SK-N-SH (cell line): Measurements from ENCODE around the gene VCAM1. TPM values are rescaled to one million over a fixed set of nuclear protein-coding genes. Genes with fewer than 3 reads are reported as not detected.

Experiments
- CTCF ChIA-PET: fragments of 300-600, 350-600 bp; formaldehyde crosslinking; extraction: SDS; loops from one replicate; lab custom pipeline; 2021; lab: Yijun Ruan, JAX
- POLR2A ChIA-PET: fragments of 350-600 bp; sonication (Branson Sonifier 250); formaldehyde crosslinking; extraction: SDS; loops from one replicate; lab custom pipeline; 2020; ENCODE audit warnings: antibody characterized with exemption, inconsistent platforms; lab: Yijun Ruan, JAX
- DNase-seq: peaks from one replicate; pipeline ENCODE4 v3.0.0; 2012
- H2AFZ ChIP-seq: fragments of 200-600 bp; sonication (generic); 2 replicates; pipeline ENCODE4 v1.8.1; 2016; ENCODE audit warnings: antibody characterized with exemption, mild to moderate bottlenecking, low read depth
- H3F3A ChIP-seq: fragments of 200-600 bp; sonication (generic); replicated peaks from 2 replicates; pipeline ENCODE3; 2016; ENCODE audit warnings: antibody characterized with exemption, mild to moderate bottlenecking; ENCODE audit not compliant: insufficient read depth
- H3K27ac ChIP-seq, 2 experiments: fragments of 200-500 bp in 1 of 2; fragments of 200-600 bp in 1 of 2; sonication (Bioruptor generic) in 1 of 2; sonication (generic), shearing (Covaris generic) in 1 of 2; 2 replicates each; pipeline versions ENCODE4 v1.5.1 to v1.6.1; 2014 to 2016; ENCODE audit warnings: low read depth in 2 of 2, inconsistent platforms in 1 of 2, low read length in 1 of 2, mild to moderate bottlenecking in 1 of 2, mixed read lengths in 1 of 2
- H3K27me3 ChIP-seq: fragments of 200-600 bp; sonication (generic), shearing (Covaris generic); 2 replicates; pipeline ENCODE4 v1.6.1; 2016; ENCODE audit warnings: mixed run types; ENCODE audit not compliant: insufficient read depth
- H3K36me3 ChIP-seq, 2 experiments: fragments of 200-500 bp in 1 of 2; fragments of 200-600 bp in 1 of 2; sonication (Bioruptor generic) in 1 of 2; sonication (generic) in 1 of 2; replicated peaks in 1 of 2; 2 replicates each; pipeline versions ENCODE3 to v1.5.1; 2014 to 2016; ENCODE audit warnings: low read length in 1 of 2, mild to moderate bottlenecking in 1 of 2; ENCODE audit not compliant: insufficient read depth in 2 of 2, control insufficient read depth in 1 of 2
- H3K4me1 ChIP-seq, 2 experiments: fragments of 200-500 bp in 1 of 2; fragments of 200-600 bp in 1 of 2; sonication (Bioruptor generic) in 1 of 2; sonication (generic), shearing (Covaris generic) in 1 of 2; 2 replicates each; pipeline versions ENCODE4 v1.5.1 to v1.6.1; 2014 to 2016; ENCODE audit warnings: low read depth in 1 of 2, low read length in 1 of 2, mixed run types in 1 of 2; ENCODE audit not compliant: insufficient read depth in 2 of 2, control insufficient read depth in 1 of 2
- H3K4me2 ChIP-seq: fragments of 200-600 bp; sonication (generic), shearing (Covaris generic); 2 replicates; pipeline ENCODE4 v1.6.1; 2017; ENCODE audit warnings: mixed run types
- H3K4me3 ChIP-seq, 2 experiments: fragments of 200-500 bp in 1 of 2; fragments of 200-600 bp in 1 of 2; sonication (Bioruptor generic) in 1 of 2; sonication (generic), shearing (Covaris generic) in 1 of 2; 2 replicates each; pipeline versions ENCODE4 v1.5.1 to v1.8.1; 2014 to 2016; ENCODE audit warnings: low read depth in 2 of 2, inconsistent platforms in 1 of 2, low read length in 1 of 2, mild to moderate bottlenecking in 1 of 2, mixed read lengths in 1 of 2, moderate library complexity in 1 of 2
- H3K79me2 ChIP-seq: fragments of 200-600 bp; sonication (generic); 2 replicates; pipeline ENCODE4 v1.8.1; 2017; ENCODE audit warnings: mild to moderate bottlenecking; ENCODE audit not compliant: insufficient read depth
- H3K9ac ChIP-seq: fragments of 200-600 bp; sonication (generic); 2 replicates; pipeline ENCODE4 v1.6.1; 2017; ENCODE audit warnings: mixed run types
- H3K9me2 ChIP-seq: fragments of 200-600 bp; sonication (generic); 2 replicates; pipeline ENCODE4 v1.6.1; 2017; ENCODE audit warnings: mixed run types
- H3K9me3 ChIP-seq: fragments of 200-600 bp; sonication (generic); 2 replicates; pipeline ENCODE4 v1.6.1; 2017; ENCODE audit warnings: mixed run types, mild to moderate bottlenecking, moderate library complexity
- H4K20me1 ChIP-seq: fragments of 200-600 bp; sonication (generic); 2 replicates; pipeline ENCODE4 v1.6.1; 2017; ENCODE audit warnings: mild to moderate bottlenecking, mixed run types; ENCODE audit not compliant: insufficient read depth
- FOXJ3 ChIP-seq: sonication (generic); formaldehyde crosslinking; IDR thresholded peaks from 2 replicates; pipeline ENCODE4 v1.5.1; 2020; ENCODE audit warnings: mild to moderate bottlenecking, missing genetic modification reagents
- FOXM1 ChIP-seq: IDR thresholded peaks from 2 replicates; pipeline ENCODE4 v1.4.0; 2012; ENCODE audit warnings: low read depth, mild to moderate bottlenecking
- GATA2 ChIP-seq: sonication (generic); formaldehyde crosslinking; IDR thresholded peaks from 2 replicates; pipeline ENCODE4 v1.5.0; 2020; ENCODE audit warnings: mild to moderate bottlenecking, missing genetic modification reagents
- MEF2A ChIP-seq: IDR thresholded peaks from 2 replicates; pipeline ENCODE4 v1.4.0; 2012; ENCODE audit warnings: low read depth, borderline replicate concordance
- MXI1 ChIP-seq: IDR thresholded peaks from 2 replicates; pipeline ENCODE4 v1.6.1; 2012; ENCODE audit warnings: mild to moderate bottlenecking, low read depth, low read length, improper control_type of control experiment
- NFIC ChIP-seq: IDR thresholded peaks from 2 replicates; pipeline ENCODE4 v1.4.0; 2012; ENCODE audit warnings: borderline replicate concordance
- NRF1 ChIP-seq: IDR thresholded peaks from 2 replicates; pipeline ENCODE4 v1.6.1; 2012; ENCODE audit warnings: low read depth, mild to moderate bottlenecking, low read length
- POLR2AphosphoS5 ChIP-seq: IDR thresholded peaks from 2 replicates; pipeline ENCODE4 v1.6.1; 2012; ENCODE audit warnings: low read depth, low read length
- RAD21 ChIP-seq: IDR thresholded peaks from 2 replicates; pipeline ENCODE4 v1.6.1; 2012; ENCODE audit warnings: mild to moderate bottlenecking, low read length
- RFX5 ChIP-seq: IDR thresholded peaks from 2 replicates; pipeline ENCODE4 v1.6.1; 2012; ENCODE audit warnings: mild to moderate bottlenecking, improper control_type of control experiment, low read length
- SIN3A ChIP-seq: IDR thresholded peaks from 2 replicates; pipeline ENCODE4 v1.6.1; 2012; ENCODE audit warnings: low read depth, mild to moderate bottlenecking, low read length, moderate library complexity, borderline replicate concordance
- TAF1 ChIP-seq: IDR thresholded peaks from 2 replicates; pipeline ENCODE4 v1.6.1; 2012; ENCODE audit warnings: low read depth, mild to moderate bottlenecking, low read length, moderate library complexity, borderline replicate concordance
- TEAD4 ChIP-seq: IDR thresholded peaks from 2 replicates; pipeline ENCODE4 v1.4.0; 2012; ENCODE audit warnings: mild to moderate bottlenecking, borderline replicate concordance; ENCODE audit not compliant: insufficient read depth
- WGBS: methylation state at CpG from one replicate; pipeline ENCODE4 v1.1.6; 2017; ENCODE audit warnings: low lambda C conversion rate; 5-methylcytosine and 5-hydroxymethylcytosine counted together
- polyA plus RNA-seq, 3 experiments: library from polyadenylated mRNA; depleted of rRNA; stranded (reverse); fragments of >200 nt; gene quantifications; 2 replicates each; pipeline ENCODE4 v1.2.3, GENCODE V29; 2012
- TF ChIP-seq, protein P1 (sequence below): IDR thresholded peaks from 2 replicates; pipeline ENCODE4 v1.4.0; 2012; ENCODE audit warnings: low read depth, borderline replicate concordance
- TF ChIP-seq, protein P2 (sequence below): IDR thresholded peaks from 2 replicates; pipeline ENCODE4 v1.6.1; 2012; ENCODE audit warnings: mild to moderate bottlenecking, low read depth, low read length, moderate library complexity
- TF ChIP-seq, protein P3 (sequence below): IDR thresholded peaks from 2 replicates; pipeline ENCODE4 v1.4.0; 2012; ENCODE audit warnings: low read depth, borderline replicate concordance

VCAM1 gene
- polyA plus RNA-seq, 1 of the 3 experiments (the other 2 are of a cell fraction) = 5.0 TPM

DNA sequence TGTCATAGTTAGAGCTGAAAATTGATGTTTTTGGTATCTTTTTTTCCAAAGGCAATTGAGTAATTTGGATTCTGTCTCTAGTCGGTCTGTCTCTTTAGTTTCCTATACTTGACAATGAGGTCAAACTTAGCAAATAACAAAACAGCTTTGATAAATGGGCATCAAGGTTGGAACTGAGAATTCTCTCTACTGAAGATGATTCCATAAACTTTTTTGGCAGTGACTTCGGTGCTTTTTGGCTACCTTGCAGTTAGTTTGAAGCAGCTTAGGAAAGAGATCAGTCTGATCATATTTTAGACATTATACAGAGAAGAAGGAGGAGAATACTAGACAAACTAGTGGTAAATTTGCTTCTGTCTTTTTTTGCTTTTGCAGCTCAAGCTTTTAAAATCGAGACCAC lies 559 bp downstream of the VCAM1 start:
- no peaks in the 10 kb centered on the region for H3K9me2 ChIP-seq
- H3K79me2 ChIP-seq = no peaks in the 10 kb centered on the region
- peak overlapping the region; percentile 68 for H3K4me2 ChIP-seq
- peak overlapping the region; percentile 38; the same call in 1 of the 2 replicates for H3K9ac ChIP-seq
- peaks cover 0 to 6% of the 10 kb centered on the region in 2 experiments; a peak in 3 of 4 replicates for H3K4me1 ChIP-seq
- CTCF ChIA-PET = no interaction called here
- peaks cover 21% of the 10 kb centered on the region for H3F3A ChIP-seq
- no peak for DNase-seq
- peak overlapping the region; percentile 85 for H2AFZ ChIP-seq
- H3K4me3 ChIP-seq = peak overlapping the region; percentile 21 to 39; a peak in 2 of 4 replicates
- WGBS = 40% methylated on average over 3 of the region's 3 CpGs
- POLR2A ChIA-PET = no interaction called here
- H3K27me3 ChIP-seq = no peaks in the 10 kb centered on the region
- no peak for TF ChIP-seq FOXJ3
- TF ChIP-seq TEAD4 = no peak
- TF ChIP-seq MEF2A = no peak
- TF ChIP-seq SIN3A = no peak
- TF ChIP-seq, protein P1, sequence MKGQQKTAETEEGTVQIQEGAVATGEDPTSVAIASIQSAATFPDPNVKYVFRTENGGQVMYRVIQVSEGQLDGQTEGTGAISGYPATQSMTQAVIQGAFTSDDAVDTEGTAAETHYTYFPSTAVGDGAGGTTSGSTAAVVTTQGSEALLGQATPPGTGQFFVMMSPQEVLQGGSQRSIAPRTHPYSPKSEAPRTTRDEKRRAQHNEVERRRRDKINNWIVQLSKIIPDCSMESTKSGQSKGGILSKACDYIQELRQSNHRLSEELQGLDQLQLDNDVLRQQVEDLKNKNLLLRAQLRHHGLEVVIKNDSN = no peak
- no peak for TF ChIP-seq FOXM1
- TF ChIP-seq GATA2 = no peak
- TF ChIP-seq, protein P2, sequence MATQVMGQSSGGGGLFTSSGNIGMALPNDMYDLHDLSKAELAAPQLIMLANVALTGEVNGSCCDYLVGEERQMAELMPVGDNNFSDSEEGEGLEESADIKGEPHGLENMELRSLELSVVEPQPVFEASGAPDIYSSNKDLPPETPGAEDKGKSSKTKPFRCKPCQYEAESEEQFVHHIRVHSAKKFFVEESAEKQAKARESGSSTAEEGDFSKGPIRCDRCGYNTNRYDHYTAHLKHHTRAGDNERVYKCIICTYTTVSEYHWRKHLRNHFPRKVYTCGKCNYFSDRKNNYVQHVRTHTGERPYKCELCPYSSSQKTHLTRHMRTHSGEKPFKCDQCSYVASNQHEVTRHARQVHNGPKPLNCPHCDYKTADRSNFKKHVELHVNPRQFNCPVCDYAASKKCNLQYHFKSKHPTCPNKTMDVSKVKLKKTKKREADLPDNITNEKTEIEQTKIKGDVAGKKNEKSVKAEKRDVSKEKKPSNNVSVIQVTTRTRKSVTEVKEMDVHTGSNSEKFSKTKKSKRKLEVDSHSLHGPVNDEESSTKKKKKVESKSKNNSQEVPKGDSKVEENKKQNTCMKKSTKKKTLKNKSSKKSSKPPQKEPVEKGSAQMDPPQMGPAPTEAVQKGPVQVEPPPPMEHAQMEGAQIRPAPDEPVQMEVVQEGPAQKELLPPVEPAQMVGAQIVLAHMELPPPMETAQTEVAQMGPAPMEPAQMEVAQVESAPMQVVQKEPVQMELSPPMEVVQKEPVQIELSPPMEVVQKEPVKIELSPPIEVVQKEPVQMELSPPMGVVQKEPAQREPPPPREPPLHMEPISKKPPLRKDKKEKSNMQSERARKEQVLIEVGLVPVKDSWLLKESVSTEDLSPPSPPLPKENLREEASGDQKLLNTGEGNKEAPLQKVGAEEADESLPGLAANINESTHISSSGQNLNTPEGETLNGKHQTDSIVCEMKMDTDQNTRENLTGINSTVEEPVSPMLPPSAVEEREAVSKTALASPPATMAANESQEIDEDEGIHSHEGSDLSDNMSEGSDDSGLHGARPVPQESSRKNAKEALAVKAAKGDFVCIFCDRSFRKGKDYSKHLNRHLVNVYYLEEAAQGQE = no peak
- no peak for TF ChIP-seq RAD21
- TF ChIP-seq MXI1 = no peak
- no peak for TF ChIP-seq TAF1
- no peaks in the 10 kb centered on the region for H4K20me1 ChIP-seq
- peak overlapping the region; percentile 86 to 90; a peak in 2 of 4 replicates for H3K27ac ChIP-seq
- no peaks in the 10 kb centered on the region for H3K36me3 ChIP-seq
- no peaks in the 10 kb centered on the region for H3K9me3 ChIP-seq

DNA sequence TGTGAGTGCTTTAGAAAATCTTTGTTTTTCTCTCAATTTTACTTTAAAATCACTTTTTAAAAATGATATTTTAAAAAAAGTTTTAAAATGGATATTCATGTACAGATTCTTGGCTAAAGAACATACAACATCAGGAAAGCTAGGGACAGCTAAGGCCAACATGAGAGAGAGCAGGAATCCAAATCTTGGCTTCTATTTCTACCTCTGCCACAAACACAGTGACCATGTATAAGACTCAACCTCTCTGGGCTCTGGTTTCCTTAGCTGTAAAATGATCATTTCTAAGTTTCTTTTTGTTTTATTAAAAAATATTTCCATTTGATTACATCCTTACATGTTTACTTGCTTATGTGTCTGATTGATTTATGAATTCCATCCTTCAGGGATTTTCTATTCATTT lies 1.2 kb downstream of the VCAM1 start:
- Histone ChIP-seq H3K27me3 (no peaks in the 10 kb centered on the region), H2AFZ (no peak overlapping the region), H3F3A (peaks cover 21% of the 10 kb centered on the region), H3K36me3 (no peaks in the 10 kb centered on the region), H3K27ac (peak overlapping the region; percentile 86 to 90; a peak in 3 of 4 replicates), H3K79me2 (no peaks in the 10 kb centered on the region), H3K9ac (peak overlapping the region; percentile 54; the same call in 1 of the 2 replicates), H3K4me3 (peak overlapping the region in 1 of 2 experiments; percentile 39; a peak in 2 of 4 replicates), H3K4me1 (peaks cover 0 to 6% of the 10 kb centered on the region in 2 experiments; a peak in 3 of 4 replicates), H4K20me1 (no peaks in the 10 kb centered on the region), H3K9me2 (no peaks in the 10 kb centered on the region), H3K4me2 (peak overlapping the region; percentile 68), H3K9me3 (no peaks in the 10 kb centered on the region)
- ChIA-PET POLR2A (no interaction called here), CTCF (interaction anchor here (1.4 kb wide), 1 partner anchor 10 kb away, joined by 3 read pairs; no protein-coding TSS in a partner anchor)
- no peak for DNase-seq
- TF ChIP-seq, protein P3, sequence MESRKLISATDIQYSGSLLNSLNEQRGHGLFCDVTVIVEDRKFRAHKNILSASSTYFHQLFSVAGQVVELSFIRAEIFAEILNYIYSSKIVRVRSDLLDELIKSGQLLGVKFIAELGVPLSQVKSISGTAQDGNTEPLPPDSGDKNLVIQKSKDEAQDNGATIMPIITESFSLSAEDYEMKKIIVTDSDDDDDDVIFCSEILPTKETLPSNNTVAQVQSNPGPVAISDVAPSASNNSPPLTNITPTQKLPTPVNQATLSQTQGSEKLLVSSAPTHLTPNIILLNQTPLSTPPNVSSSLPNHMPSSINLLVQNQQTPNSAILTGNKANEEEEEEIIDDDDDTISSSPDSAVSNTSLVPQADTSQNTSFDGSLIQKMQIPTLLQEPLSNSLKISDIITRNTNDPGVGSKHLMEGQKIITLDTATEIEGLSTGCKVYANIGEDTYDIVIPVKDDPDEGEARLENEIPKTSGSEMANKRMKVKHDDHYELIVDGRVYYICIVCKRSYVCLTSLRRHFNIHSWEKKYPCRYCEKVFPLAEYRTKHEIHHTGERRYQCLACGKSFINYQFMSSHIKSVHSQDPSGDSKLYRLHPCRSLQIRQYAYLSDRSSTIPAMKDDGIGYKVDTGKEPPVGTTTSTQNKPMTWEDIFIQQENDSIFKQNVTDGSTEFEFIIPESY = no peak
- TF ChIP-seq GATA2 (no peak), POLR2AphosphoS5 (no peak), TAF1 (no peak), RFX5 (no peak), NFIC (no peak), NRF1 (no peak)
- TF ChIP-seq, protein P1 = no peak
- TF ChIP-seq, protein P2 = no peak
